Measurements from ENCODE around the gene ATRIP.

ATRIP gene

DNA sequence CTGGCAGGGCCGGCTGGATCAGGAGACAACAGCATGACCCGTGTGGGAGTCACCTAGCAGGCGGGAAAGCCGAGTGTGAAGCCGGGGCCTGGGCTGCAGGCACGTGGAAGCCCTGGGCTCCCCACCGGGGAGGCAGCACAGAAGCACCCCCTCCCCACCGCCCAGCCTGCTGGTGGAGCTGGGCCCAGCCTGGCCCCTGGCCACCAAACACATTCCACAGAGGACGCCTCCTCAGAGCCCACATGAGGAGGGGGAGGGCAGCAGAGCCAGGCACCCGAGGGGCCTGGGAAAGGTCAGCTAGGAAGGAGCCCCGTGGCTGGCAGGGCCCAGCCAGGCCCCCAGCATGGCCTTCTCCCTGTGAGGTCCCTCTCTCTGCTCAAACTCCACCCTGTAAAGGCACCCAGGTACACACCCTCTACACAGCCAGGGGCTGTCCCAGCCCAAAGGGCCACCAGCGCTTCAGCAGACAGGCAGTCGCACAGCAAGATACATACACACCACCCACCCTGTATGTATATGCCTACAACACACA is 21.2 kb upstream of the ATRIP start:
- Histone ChIP-seq H3K9ac (ENCODE audit: low read depth, low read length) (no peak overlapping the region), H3K79me2 (ENCODE audit: insufficient read depth, low read length) (no peaks in the 10 kb centered on the region), H3K9me3 (ENCODE audit: insufficient read depth, low read length, severe bottlenecking) (no peaks in the 10 kb centered on the region), H3K4me1 (ENCODE audit: insufficient read depth, low read length) (peaks cover 26% of the 10 kb centered on the region), H3K36me3 (ENCODE audit: insufficient read depth, low read length) (no peaks in the 10 kb centered on the region), H2AFZ (ENCODE audit: low read depth, low read length) (no peak overlapping the region), H3K27me3 (ENCODE audit: insufficient read depth, low read length, poor library complexity) (peaks cover 19% of the 10 kb centered on the region), H4K20me1 (ENCODE audit: insufficient read depth, low read length) (peaks cover 7% of the 10 kb centered on the region), H3K4me3 (ENCODE audit: low read depth in 1 of 2, low read length in 2 of 2) (no peak overlapping the region), H3K27ac (ENCODE audit: low read length) (no peak overlapping the region), H3K4me2 (ENCODE audit: insufficient read depth, low read length) (no peak overlapping the region)
- TF ChIP-seq, protein P1, sequence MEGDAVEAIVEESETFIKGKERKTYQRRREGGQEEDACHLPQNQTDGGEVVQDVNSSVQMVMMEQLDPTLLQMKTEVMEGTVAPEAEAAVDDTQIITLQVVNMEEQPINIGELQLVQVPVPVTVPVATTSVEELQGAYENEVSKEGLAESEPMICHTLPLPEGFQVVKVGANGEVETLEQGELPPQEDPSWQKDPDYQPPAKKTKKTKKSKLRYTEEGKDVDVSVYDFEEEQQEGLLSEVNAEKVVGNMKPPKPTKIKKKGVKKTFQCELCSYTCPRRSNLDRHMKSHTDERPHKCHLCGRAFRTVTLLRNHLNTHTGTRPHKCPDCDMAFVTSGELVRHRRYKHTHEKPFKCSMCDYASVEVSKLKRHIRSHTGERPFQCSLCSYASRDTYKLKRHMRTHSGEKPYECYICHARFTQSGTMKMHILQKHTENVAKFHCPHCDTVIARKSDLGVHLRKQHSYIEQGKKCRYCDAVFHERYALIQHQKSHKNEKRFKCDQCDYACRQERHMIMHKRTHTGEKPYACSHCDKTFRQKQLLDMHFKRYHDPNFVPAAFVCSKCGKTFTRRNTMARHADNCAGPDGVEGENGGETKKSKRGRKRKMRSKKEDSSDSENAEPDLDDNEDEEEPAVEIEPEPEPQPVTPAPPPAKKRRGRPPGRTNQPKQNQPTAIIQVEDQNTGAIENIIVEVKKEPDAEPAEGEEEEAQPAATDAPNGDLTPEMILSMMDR (IDR thresholded peaks at IDR 0.05; ENCODE audit: borderline replicate concordance, extremely low read depth, low read length, poor library complexity, severe bottlenecking), result no peak
- TF ChIP-seq EZH2 (IDR thresholded peaks at IDR 0.05; ENCODE audit: borderline replicate concordance, low read depth, low read length, severe bottlenecking), result no peak
- ATAC-seq (ENCODE audit: insufficient read depth, low read depth) (no peak), DNase-seq (no peak)

DNA sequence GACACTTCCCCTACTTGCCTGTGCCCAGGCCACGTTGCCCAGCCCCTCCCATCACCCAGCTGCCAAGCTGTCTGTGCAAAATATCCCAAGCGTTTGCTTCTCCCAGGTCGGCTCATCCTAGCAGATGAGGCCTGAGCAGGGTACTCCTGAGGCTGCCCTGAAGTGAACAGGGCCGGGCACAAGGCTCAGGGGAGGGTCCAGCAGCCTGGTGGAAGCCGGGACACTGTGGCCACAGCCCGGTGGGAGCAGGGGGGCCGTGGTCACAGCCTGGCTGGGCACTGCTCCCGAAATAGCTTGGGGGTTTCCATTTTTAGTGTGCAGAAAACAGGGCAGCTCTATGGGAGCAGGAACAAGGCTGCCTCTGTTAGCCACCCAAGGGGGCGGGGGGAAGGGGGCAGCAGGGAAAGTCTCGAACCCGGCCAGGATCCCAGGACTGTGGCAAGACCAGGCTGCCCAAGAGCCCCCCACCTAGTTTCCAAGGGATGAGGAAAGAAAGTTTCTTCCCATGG is 20.1 kb upstream of the ATRIP start:
- Histone ChIP-seq H4K20me1 (ENCODE audit: insufficient read depth, low read length) (peaks cover 7% of the 10 kb centered on the region), H3K4me2 (ENCODE audit: insufficient read depth, low read length) (no peak overlapping the region), H3K27ac (ENCODE audit: low read length) (no peak overlapping the region), H3K79me2 (ENCODE audit: insufficient read depth, low read length) (no peaks in the 10 kb centered on the region), H3K36me3 (ENCODE audit: insufficient read depth, low read length) (no peaks in the 10 kb centered on the region), H3K27me3 (ENCODE audit: insufficient read depth, low read length, poor library complexity) (peaks cover 19% of the 10 kb centered on the region), H3K4me1 (ENCODE audit: insufficient read depth, low read length) (peaks cover 26% of the 10 kb centered on the region), H3K9me3 (ENCODE audit: insufficient read depth, low read length, severe bottlenecking) (no peaks in the 10 kb centered on the region), H3K4me3 (ENCODE audit: low read depth in 1 of 2, low read length in 2 of 2) (no peak overlapping the region), H3K9ac (ENCODE audit: low read depth, low read length) (no peak overlapping the region), H2AFZ (ENCODE audit: low read depth, low read length) (no peak overlapping the region)
- DNase-seq, result no peak
- no peak for ATAC-seq (ENCODE audit: insufficient read depth, low read depth)
- TF ChIP-seq, protein P1 (IDR thresholded peaks at IDR 0.05; ENCODE audit: borderline replicate concordance, extremely low read depth, low read length, poor library complexity, severe bottlenecking), result no peak
- TF ChIP-seq EZH2 (IDR thresholded peaks at IDR 0.05; ENCODE audit: borderline replicate concordance, low read depth, low read length, severe bottlenecking), result no peak

DNA sequence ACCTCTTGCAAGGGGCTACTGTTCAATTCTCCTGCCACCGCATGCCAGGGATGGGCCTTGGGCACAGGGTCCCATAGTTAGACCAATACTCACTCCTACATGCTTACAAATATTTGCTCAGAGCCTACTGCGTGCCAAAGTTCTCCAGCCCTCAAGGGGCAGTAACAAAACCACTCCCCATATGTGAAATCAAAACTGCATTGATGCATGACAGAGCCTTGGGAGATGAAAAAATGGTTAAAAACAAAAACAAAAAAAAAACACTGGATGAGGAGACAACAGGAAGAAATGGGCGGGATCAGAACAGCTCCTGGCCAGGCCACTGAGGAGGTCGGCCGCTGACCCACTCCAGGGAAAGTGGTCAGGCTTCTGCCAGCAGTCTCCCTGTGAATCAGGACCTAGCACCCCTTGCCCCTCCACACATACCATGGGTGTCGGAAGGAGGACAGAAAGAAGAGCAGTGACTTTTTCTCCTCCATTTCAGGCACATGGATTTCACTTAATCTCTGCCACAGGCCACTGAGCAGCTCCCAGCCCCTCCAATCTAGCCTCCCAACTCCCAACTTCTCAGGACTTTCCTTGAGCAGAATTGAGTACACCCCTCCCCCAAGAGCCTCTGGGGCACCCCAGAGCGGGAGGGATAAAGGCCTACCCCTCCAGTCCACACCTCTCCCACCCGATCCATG is 19.4 kb upstream of the ATRIP start:
- no peaks in the 10 kb centered on the region for H3K9me3 ChIP-seq (ENCODE audit: insufficient read depth, low read length, severe bottlenecking)
- H3K79me2 ChIP-seq (ENCODE audit: insufficient read depth, low read length), result no peaks in the 10 kb centered on the region
- no peak overlapping the region for H2AFZ ChIP-seq (ENCODE audit: low read depth, low read length)
- H3K9ac ChIP-seq (ENCODE audit: low read depth, low read length), result no peak overlapping the region
- peaks cover 19% of the 10 kb centered on the region for H3K27me3 ChIP-seq (ENCODE audit: insufficient read depth, low read length, poor library complexity)
- ATAC-seq (ENCODE audit: insufficient read depth, low read depth), result no peak
- no peak for TF ChIP-seq EZH2 (IDR thresholded peaks at IDR 0.05; ENCODE audit: borderline replicate concordance, low read depth, low read length, severe bottlenecking)
- TF ChIP-seq, protein P1 (IDR thresholded peaks at IDR 0.05; ENCODE audit: borderline replicate concordance, extremely low read depth, low read length, poor library complexity, severe bottlenecking), result no peak
- no peak overlapping the region for H3K4me3 ChIP-seq (ENCODE audit: low read depth in 1 of 2, low read length in 2 of 2)
- no peak for DNase-seq
- H4K20me1 ChIP-seq (ENCODE audit: insufficient read depth, low read length), result peaks cover 7% of the 10 kb centered on the region
- H3K4me2 ChIP-seq (ENCODE audit: insufficient read depth, low read length), result no peak overlapping the region
- H3K27ac ChIP-seq (ENCODE audit: low read length), result no peak overlapping the region
- peaks cover 3% of the 10 kb centered on the region; the same call in 1 of the 2 replicates for H3K36me3 ChIP-seq (ENCODE audit: insufficient read depth, low read length)
- peaks cover 26% of the 10 kb centered on the region for H3K4me1 ChIP-seq (ENCODE audit: insufficient read depth, low read length)

Measured in DND-41 (cell line).